Fibroblast of gingiva (primary cell): ENCODE results near the gene PKN2.
"Not testable (repeated sequence)": the region's sequence is repeated elsewhere in the genome, so short reads cannot be mapped to it uniquely, and the experiment has no call there.

Experiments
- DNase-seq: peaks from one replicate; pipeline ENCODE4 v3.0.0-alpha.2; 2011; ENCODE audit warnings: low read depth

PKN2 gene

DNA sequence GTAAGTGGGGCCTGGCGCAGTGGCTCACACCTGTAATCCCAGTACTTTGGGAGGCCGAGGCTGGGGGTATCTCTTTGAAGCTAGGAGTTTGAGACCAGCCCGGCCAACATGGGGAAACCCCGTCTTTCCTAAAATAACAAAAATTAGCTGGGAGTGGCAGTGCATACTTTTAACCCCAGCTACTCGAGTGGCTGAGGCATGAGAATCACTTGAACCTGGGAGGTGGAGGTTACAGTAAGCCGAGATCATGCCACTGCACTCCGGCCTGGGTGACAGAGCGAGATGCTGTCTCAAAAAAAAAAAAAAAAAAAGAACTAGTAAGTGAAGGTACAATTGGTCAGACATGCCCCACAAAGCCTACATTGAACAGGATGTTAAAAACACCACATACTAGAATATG lies 196.6 kb downstream of the PKN2 start:
- DNase-seq = not testable (repeated sequence)

DNA sequence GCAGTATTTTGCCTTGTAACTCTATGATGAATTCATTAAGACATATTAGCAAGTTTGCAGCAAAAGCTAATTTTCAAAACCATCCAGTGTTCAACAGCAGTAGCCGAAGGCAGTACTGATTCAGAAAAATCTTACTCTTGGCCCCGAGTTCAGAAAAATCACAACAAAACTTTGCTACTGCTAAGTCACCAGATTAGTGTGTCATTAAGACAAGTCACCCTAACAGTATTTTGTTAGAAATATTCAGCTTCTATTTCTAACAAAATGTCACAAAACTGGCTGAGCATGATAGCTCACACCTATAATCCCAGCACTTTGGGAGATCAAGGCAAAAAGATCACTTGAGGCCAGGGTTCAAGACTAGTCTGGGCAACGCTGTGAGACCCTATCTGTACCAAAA lies 199.1 kb downstream of the PKN2 start:
- DNase-seq = no peak
